ENCODE measurements around the gene SLC4A1. TPM values are rescaled to one million over a fixed set of nuclear protein-coding genes. Genes with fewer than 3 reads are reported as not detected.

SLC4A1 gene
- total RNA-seq, 1 experiment from 2014 or later: not detected

- Histone ChIP-seq H3K79me2 (ENCODE audit: low read length) (no peaks in the 10 kb centered on the region), H3K9me2 (replicated peaks; ENCODE audit: low read length) (no peaks in the 10 kb centered on the region), H3K4me3 (ENCODE audit: low read length) (no peak overlapping the region), H3F3A (ENCODE audit: low read length, unreplicated experiment) (no peaks in the 10 kb centered on the region), H3K27ac (ENCODE audit: low read length) (peak overlapping the region; percentile 67), H3K36me3 (ENCODE audit: low read depth, low read length) (peaks cover 51% of the 10 kb centered on the region), H3K4me1 (ENCODE audit: insufficient read depth, low read length) (peaks cover 34% of the 10 kb centered on the region), H4K20me1 (ENCODE audit: low read length) (no peaks in the 10 kb centered on the region), H3K4me2 (ENCODE audit: low read length) (peak overlapping the region; percentile 3; the same call in 1 of the 2 replicates), H3K9ac (ENCODE audit: low read length) (no peak overlapping the region), H3K27me3 (ENCODE audit: low read length) (no peaks in the 10 kb centered on the region), H2AFZ (ENCODE audit: low read length) (no peak overlapping the region), H3K9me3 (ENCODE audit: low read length) (no peaks in the 10 kb centered on the region)
- BruUV-seq (replicated peaks): TSS peak; percentile 18
- TF ChIP-seq EZH2phosphoT487 (IDR thresholded peaks at IDR 0.05; ENCODE audit: borderline replicate concordance, low read length) (no peak), EZH2 (IDR thresholded peaks at IDR 0.05; ENCODE audit: low read length, unreplicated experiment) (no peak)
- TF ChIP-seq, protein P1, sequence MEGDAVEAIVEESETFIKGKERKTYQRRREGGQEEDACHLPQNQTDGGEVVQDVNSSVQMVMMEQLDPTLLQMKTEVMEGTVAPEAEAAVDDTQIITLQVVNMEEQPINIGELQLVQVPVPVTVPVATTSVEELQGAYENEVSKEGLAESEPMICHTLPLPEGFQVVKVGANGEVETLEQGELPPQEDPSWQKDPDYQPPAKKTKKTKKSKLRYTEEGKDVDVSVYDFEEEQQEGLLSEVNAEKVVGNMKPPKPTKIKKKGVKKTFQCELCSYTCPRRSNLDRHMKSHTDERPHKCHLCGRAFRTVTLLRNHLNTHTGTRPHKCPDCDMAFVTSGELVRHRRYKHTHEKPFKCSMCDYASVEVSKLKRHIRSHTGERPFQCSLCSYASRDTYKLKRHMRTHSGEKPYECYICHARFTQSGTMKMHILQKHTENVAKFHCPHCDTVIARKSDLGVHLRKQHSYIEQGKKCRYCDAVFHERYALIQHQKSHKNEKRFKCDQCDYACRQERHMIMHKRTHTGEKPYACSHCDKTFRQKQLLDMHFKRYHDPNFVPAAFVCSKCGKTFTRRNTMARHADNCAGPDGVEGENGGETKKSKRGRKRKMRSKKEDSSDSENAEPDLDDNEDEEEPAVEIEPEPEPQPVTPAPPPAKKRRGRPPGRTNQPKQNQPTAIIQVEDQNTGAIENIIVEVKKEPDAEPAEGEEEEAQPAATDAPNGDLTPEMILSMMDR (conservative IDR thresholded peaks at IDR 0.05; ENCODE audit: low read depth, low read length): no peak
- intact Hi-C loops (cut with micrococcal nuclease): loop anchor here (1.0 kb wide), 1 partner anchor 121 kb away; no protein-coding TSS in a partner anchor
- DNase-seq (peak; percentile 76), ATAC-seq (peak; percentile 16)
- CTCF ChIA-PET: interaction anchor here (0.5 to 1.5 kb wide), 7 partner anchors 8 to 154 kb away, joined by 3 to 11 read pairs (median 4); partner anchors contain the start of genes FAM171A2 and GRN
- POLR2A ChIA-PET (ENCODE audit: unreplicated experiment): interaction anchor here (0.6 to 0.7 kb wide), 2 partner anchors 94 to 146 kb away, joined by 3 to 4 read pairs; no protein-coding TSS in a partner anchor
These were observed 58.1 kb downstream of the SLC4A1 start for GRCh38 chr17:44209786-44210341.

DNA sequence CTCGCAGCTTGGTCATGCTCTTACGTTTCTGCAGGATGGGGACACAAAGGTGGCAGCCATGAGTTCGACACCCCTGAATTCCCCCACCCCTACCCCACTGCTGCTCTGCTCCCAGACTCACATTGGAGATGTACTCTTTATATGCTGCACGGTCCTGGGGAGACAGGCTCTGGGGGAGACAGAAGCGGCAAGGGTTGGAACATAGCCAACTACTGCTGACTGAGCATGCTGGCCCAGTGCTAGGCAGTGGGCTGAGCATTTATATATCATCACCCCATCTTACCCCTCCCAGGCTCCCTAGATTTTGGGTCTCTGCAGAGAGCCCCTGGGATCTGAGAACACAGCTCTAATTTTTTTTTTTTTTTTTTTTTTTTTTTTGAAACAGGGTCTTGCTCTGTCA, 60.2 kb downstream of the SLC4A1 start:
- H3F3A ChIP-seq (ENCODE audit: low read length, unreplicated experiment): peaks cover 4% of the 10 kb centered on the region
- H2AFZ ChIP-seq (ENCODE audit: low read length): no peak overlapping the region
- H3K27me3 ChIP-seq (ENCODE audit: low read length): no peaks in the 10 kb centered on the region
- no peak overlapping the region for H3K9ac ChIP-seq (ENCODE audit: low read length)
- no peaks in the 10 kb centered on the region for H3K9me2 ChIP-seq (replicated peaks; ENCODE audit: low read length)
- peaks cover 51% of the 10 kb centered on the region for H3K4me1 ChIP-seq (ENCODE audit: insufficient read depth, low read length)
- no peaks in the 10 kb centered on the region for H4K20me1 ChIP-seq (ENCODE audit: low read length)
- H3K9me3 ChIP-seq (ENCODE audit: low read length): no peaks in the 10 kb centered on the region
- CTCF ChIA-PET: interaction anchor here (0.6 to 1.0 kb wide), 6 partner anchors 11 to 568 kb away, joined by 3 to 13 read pairs (median 5); no protein-coding TSS in a partner anchor
- TF ChIP-seq EZH2 (IDR thresholded peaks at IDR 0.05; ENCODE audit: low read length, unreplicated experiment) (no peak), EZH2phosphoT487 (IDR thresholded peaks at IDR 0.05; ENCODE audit: borderline replicate concordance, low read length) (no peak)
- TF ChIP-seq, protein P1 (conservative IDR thresholded peaks at IDR 0.05; ENCODE audit: low read depth, low read length): no peak
- H3K36me3 ChIP-seq (ENCODE audit: low read depth, low read length): peaks cover 35% of the 10 kb centered on the region
- no peak overlapping the region for H3K4me3 ChIP-seq (ENCODE audit: low read length)
- H3K79me2 ChIP-seq (ENCODE audit: low read length): no peaks in the 10 kb centered on the region
- H3K4me2 ChIP-seq (ENCODE audit: low read length): no peak overlapping the region
- H3K27ac ChIP-seq (ENCODE audit: low read length): peak overlapping the region; percentile 67
- ATAC-seq: no peak
- intact Hi-C loops (cut with micrococcal nuclease): no loop called here
- no peak for DNase-seq
- POLR2A ChIA-PET (ENCODE audit: unreplicated experiment): interaction anchor here (0.5 kb wide), 1 partner anchor 8 kb away, joined by 6 read pairs; no protein-coding TSS in a partner anchor
- BruUV-seq (replicated peaks): no TSS peak

DNA sequence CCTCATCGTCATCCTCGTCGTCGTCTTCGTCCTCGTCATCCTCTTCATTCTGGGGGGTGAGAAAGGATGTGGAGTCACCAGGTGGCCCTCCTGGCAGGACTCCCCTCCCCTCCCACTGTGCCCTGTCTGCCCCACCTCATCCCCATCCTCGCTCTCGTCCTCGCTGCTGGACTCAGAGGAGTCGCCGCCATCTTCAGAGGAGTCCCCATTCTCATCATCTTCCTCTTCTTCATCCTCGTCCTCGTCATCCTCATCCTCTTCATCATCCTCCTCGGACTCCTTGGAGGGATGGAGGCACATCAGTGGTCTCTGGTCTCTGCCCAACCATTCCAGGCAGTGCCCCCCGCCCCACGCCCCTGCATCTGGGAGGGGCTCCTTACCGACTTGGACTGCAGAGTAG, 60.6 kb downstream of the SLC4A1 start:
- Histone ChIP-seq H3K79me2 (ENCODE audit: low read length) (no peaks in the 10 kb centered on the region), H3K4me1 (ENCODE audit: insufficient read depth, low read length) (peaks cover 51% of the 10 kb centered on the region), H3K27ac (ENCODE audit: low read length) (no peak overlapping the region), H3K9me2 (replicated peaks; ENCODE audit: low read length) (no peaks in the 10 kb centered on the region), H3K4me2 (ENCODE audit: low read length) (no peak overlapping the region), H3K27me3 (ENCODE audit: low read length) (no peaks in the 10 kb centered on the region), H3K9me3 (ENCODE audit: low read length) (no peaks in the 10 kb centered on the region), H2AFZ (ENCODE audit: low read length) (no peak overlapping the region), H3F3A (ENCODE audit: low read length, unreplicated experiment) (peaks cover 4% of the 10 kb centered on the region), H3K4me3 (ENCODE audit: low read length) (no peak overlapping the region), H3K36me3 (ENCODE audit: low read depth, low read length) (peaks cover 35% of the 10 kb centered on the region), H3K9ac (ENCODE audit: low read length) (no peak overlapping the region), H4K20me1 (ENCODE audit: low read length) (no peaks in the 10 kb centered on the region)
- ATAC-seq (no peak), DNase-seq (no peak)
- CTCF ChIA-PET: interaction anchor here (0.6 kb wide), 1 partner anchor 19 kb away, joined by 6 read pairs; no protein-coding TSS in a partner anchor
- BruUV-seq (replicated peaks): no TSS peak
- intact Hi-C loops (cut with micrococcal nuclease): no loop called here
- TF ChIP-seq, protein P1 (conservative IDR thresholded peaks at IDR 0.05; ENCODE audit: low read depth, low read length): no peak
- TF ChIP-seq EZH2phosphoT487 (IDR thresholded peaks at IDR 0.05; ENCODE audit: borderline replicate concordance, low read length): no peak
- TF ChIP-seq EZH2 (IDR thresholded peaks at IDR 0.05; ENCODE audit: low read length, unreplicated experiment): no peak
- POLR2A ChIA-PET (ENCODE audit: unreplicated experiment): no interaction called here

All from PC-3 (cell line).